Measurements from ENCODE around the gene POLR1E. TPM values are rescaled to one million over a fixed set of nuclear protein-coding genes. Genes with fewer than 3 reads are reported as not detected.
A peak's percentile ranks its signal among the peaks of the same experiment; 100 is the strongest.
"Not testable (repeated sequence)": the region's sequence is repeated elsewhere in the genome, so short reads cannot be mapped to it uniquely, and the experiment has no call there.

POLR1E gene
- total RNA-seq, 4 donors from 2014 or later, result 16.7 to 22.3 (median 17.6) TPM

- DNase-seq, result peak; percentile 22 to 30
- intact Hi-C loops (cut with DNase I; ENCODE audit: low total_unique reads), result loop anchor here (5.0 to 10.0 kb wide), 3 partner anchors 111 to 631 kb away; partner anchors contain the start of genes FBXO10 and ZCCHC7
- TF ChIP-seq CTCF (IDR thresholded peaks at IDR 0.05 in 4 of 5, conservative IDR thresholded peaks at IDR 0.05 in 1 of 5) (no peak), POLR2A (IDR thresholded peaks at IDR 0.05) (no peak)
Observed at GRCh38 chr9:37466037-37466709, 19.6 kb upstream of the POLR1E start.

GRCh38 chr9:37467530-37467929, 18.2 kb upstream of the POLR1E start:
- in situ Hi-C loops (cut with MboI; ENCODE audit: low sequenced_read_pairs in 4 of 4), result loop anchor here in 2 of 4 donors (10.0 to 25.0 kb wide), 3 partner anchors 53 to 595 kb away; partner anchors contain the start of genes SHB (in 1 of the 2) and TOMM5 (in 1 of the 2)
- DNase-seq, H3K4me3 ChIP-seq, H3K27ac ChIP-seq, H3K36me3 ChIP-seq, H3K9me3 ChIP-seq, H3K27me3 ChIP-seq, ATAC-seq: not testable (repeated sequence)
- intact Hi-C loops (cut with DNase I; ENCODE audit: low total_unique reads), result loop anchor here (5.0 to 10.0 kb wide), 3 partner anchors 110 to 630 kb away; partner anchors contain the start of genes FBXO10 and ZCCHC7
- peaks cover 19 to 26% of the 10 kb centered on the region in 2 donors for H3K4me1 ChIP-seq

More at GRCh38 chr9:37466037-37466709, 19.6 kb upstream of the POLR1E start:
- in situ Hi-C loops (cut with MboI; ENCODE audit: low sequenced_read_pairs in 4 of 4), result loop anchor here in 2 of 4 donors (10.0 to 25.0 kb wide), 3 partner anchors 51 to 596 kb away; partner anchors contain the start of genes SHB (in 1 of the 2) and TOMM5 (in 1 of the 2)
- peak; percentile 21 to 28 for ATAC-seq
- Histone ChIP-seq H3K4me3 (peak overlapping the region; percentile 70 to 91 (median 81)), H3K4me1 (peaks cover 26 to 27% of the 10 kb centered on the region in 2 donors), H3K27ac (peak overlapping the region; percentile 91 to 100 (median 97)), H3K9me3 (no peaks in the 10 kb centered on the region), H3K27me3 (no peaks in the 10 kb centered on the region), H3K36me3 (no peaks in the 10 kb centered on the region)

- ATAC-seq (no peak), DNase-seq (no peak)
- in situ Hi-C loops (cut with MboI; ENCODE audit: low sequenced_read_pairs in 4 of 4), result loop anchor here in 2 of 4 donors (10.0 to 25.0 kb wide), 3 partner anchors 54 to 594 kb away; partner anchors contain the start of genes SHB (in 1 of the 2) and TOMM5 (in 1 of the 2)
- Histone ChIP-seq H3K27me3 (no peaks in the 10 kb centered on the region), H3K9me3 (no peaks in the 10 kb centered on the region), H3K27ac (no peak overlapping the region), H3K36me3 (no peaks in the 10 kb centered on the region), H3K4me1 (peaks cover 9 to 16% of the 10 kb centered on the region in 2 donors), H3K4me3 (no peak overlapping the region)
- TF ChIP-seq POLR2A (IDR thresholded peaks at IDR 0.05) (no peak), CTCF (IDR thresholded peaks at IDR 0.05 in 4 of 5, conservative IDR thresholded peaks at IDR 0.05 in 1 of 5) (no peak)
- intact Hi-C loops (cut with DNase I; ENCODE audit: low total_unique reads), result loop anchor here (5.0 to 10.0 kb wide), 3 partner anchors 109 to 629 kb away; partner anchors contain the start of genes FBXO10 and ZCCHC7
Observed at GRCh38 chr9:37468620-37469019, 17.1 kb upstream of the POLR1E start.

GRCh38 chr9:37471942-37472684, 13.6 kb upstream of the POLR1E start:
- intact Hi-C loops (cut with DNase I; ENCODE audit: low total_unique reads), result no loop called here
- Histone ChIP-seq H3K9me3 (peaks cover 0 to 7% (median 0%) of the 10 kb centered on the region in 3 donors), H3K4me3 (peak overlapping the region; percentile 2 to 39 (median 30)), H3K27me3 (no peaks in the 10 kb centered on the region), H3K36me3 (no peaks in the 10 kb centered on the region), H3K4me1 (peaks cover 0 to under 1% of the 10 kb centered on the region in 2 donors), H3K27ac (peak overlapping the region; percentile 24 to 63 (median 54))
- ATAC-seq (peak in 1 of 2 donors; percentile 68), DNase-seq (no peak)
- TF ChIP-seq CTCF (IDR thresholded peaks at IDR 0.05 in 4 of 5, conservative IDR thresholded peaks at IDR 0.05 in 1 of 5), result no peak
- TF ChIP-seq POLR2A (IDR thresholded peaks at IDR 0.05), result no peak
- in situ Hi-C loops (cut with MboI; ENCODE audit: low sequenced_read_pairs in 4 of 4), result loop anchor here in 2 of 4 donors (10.0 to 25.0 kb wide), 2 partner anchors 113 to 590 kb away; partner anchors contain the start of gene SHB (in 1 of the 2)

- in situ Hi-C loops (cut with MboI; ENCODE audit: low sequenced_read_pairs in 4 of 4), result loop anchor here in 2 of 4 donors (10.0 to 25.0 kb wide), 2 partner anchors 111 to 588 kb away; partner anchors contain the start of gene SHB (in 1 of the 2)
- H3K4me1 ChIP-seq; H3K27me3 ChIP-seq; H3K36me3 ChIP-seq; H3K9me3 ChIP-seq; DNase-seq; intact Hi-C loops (cut with DNase I; ENCODE audit: low total_unique reads); H3K4me3 ChIP-seq; H3K27ac ChIP-seq; ATAC-seq: not testable (repeated sequence)
Observed at GRCh38 chr9:37473982-37474381, 11.8 kb upstream of the POLR1E start.
